ENCODE data around the gene FAM111A.
"Not testable (repeated sequence)": the region's sequence is repeated elsewhere in the genome, so short reads cannot be mapped to it uniquely, and the experiment has no call there.

Gene FAM111A

GRCh38 chr11:59102259-59102765, 40.3 kb upstream of the FAM111A start:
- ChIA-PET POLR2A (no interaction called here), CTCF (interaction anchor here (1.4 to 2.4 kb wide), 3 partner anchors 33 to 46 kb away, joined by 3 to 12 read pairs (median 4); no protein-coding TSS in a partner anchor)
- WGBS (ENCODE audit: insufficient coverage) = 0% methylated on average over 22 of the region's 23 CpGs
- Histone ChIP-seq H3K27me3 (replicated peaks in 2 of 5; ENCODE audit: control insufficient read depth in 4 of 5, insufficient read depth in 5 of 5, low read length in 4 of 5) (no peaks in the 10 kb centered on the region), H3K4me3 (ENCODE audit: control insufficient read depth in 1 of 7, extremely low read depth in 1 of 7, insufficient read depth in 4 of 7, low read depth in 2 of 7, low read length in 6 of 7) (peak overlapping the region; percentile 20 to 82 (median 73)), H3K36me3 (ENCODE audit: control insufficient read depth in 4 of 4, insufficient read depth in 4 of 4, low read length in 3 of 4) (no peaks in the 10 kb centered on the region), H3K4me1 (ENCODE audit: control extremely low read depth in 1 of 4, control insufficient read depth in 4 of 4, insufficient read depth in 4 of 4, low read length in 3 of 4) (peaks cover 3 to 19% (median 12%) of the 10 kb centered on the region in 4 experiments), H3K9me3 (ENCODE audit: control extremely low read depth in 1 of 5, control insufficient read depth in 4 of 5, insufficient read depth in 2 of 5, low read depth in 1 of 5, low read length in 4 of 5) (no peaks in the 10 kb centered on the region), H3K27ac (ENCODE audit: insufficient read depth in 1 of 2, low read depth in 1 of 2, low read length in 2 of 2, poor library complexity in 1 of 2, severe bottlenecking in 2 of 2) (no peak overlapping the region)
- peak; percentile 88 to 90 (median 89) for DNase-seq

DNA sequence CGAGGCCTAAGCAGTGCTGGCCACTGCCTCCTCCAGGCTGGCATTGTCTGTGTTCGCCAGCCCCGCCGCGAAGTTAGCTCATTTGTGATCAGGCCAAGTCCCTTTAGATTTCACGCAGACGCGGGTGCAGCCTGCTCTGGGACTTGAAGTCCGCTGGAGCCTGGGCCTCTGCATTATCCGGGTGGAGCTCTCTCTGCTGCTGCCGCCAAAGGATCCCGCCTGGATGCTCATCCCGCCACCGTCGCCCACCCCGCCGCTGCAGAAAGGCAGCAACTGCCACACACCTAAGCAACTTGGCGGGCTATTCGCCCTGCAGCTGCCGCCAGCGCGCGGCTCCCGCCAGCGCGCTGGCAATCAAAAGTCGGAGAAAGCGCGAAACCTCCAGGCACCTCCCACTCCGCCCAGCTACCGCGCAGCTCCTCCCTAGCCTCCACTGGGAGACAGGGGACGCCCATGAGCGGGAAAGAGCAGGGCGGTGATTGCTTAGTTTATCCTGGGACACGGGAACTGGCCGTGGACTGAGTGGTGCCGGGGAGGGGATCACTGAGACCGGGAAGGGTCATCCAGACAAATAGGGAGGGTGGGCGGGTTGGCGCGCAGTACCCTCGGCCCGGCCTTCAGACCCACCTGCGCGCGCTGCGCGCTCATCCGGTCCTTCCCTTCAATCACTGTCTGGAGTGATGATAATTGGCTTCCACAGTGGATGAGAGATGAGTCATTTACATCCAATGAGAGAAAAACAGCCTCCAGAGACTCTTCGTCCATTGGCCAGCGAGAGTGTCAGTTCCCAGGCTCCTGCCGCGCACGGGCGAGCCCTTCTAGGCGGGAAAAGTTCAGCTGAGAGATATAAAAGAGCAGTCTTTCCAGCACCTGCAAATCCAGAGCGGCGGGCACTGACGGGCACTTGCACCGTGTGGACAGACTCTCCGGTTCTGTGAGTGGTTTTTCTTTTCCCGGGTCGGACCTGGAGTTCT, 36.0 kb upstream of the FAM111A start, which contains the start of gene FAM111B:
Gene FAM111B (plus strand): TSS at position 875 of the 974 bp plus-strand sequence. CDS start 2,389 bp downstream, outside the sequence.
- Histone ChIP-seq H3K27ac (ENCODE audit: insufficient read depth in 1 of 2, low read depth in 1 of 2, low read length in 2 of 2, poor library complexity in 1 of 2, severe bottlenecking in 2 of 2) (no peak within 1 kb of the TSS), H3K4me3 (ENCODE audit: control insufficient read depth in 1 of 7, extremely low read depth in 1 of 7, insufficient read depth in 4 of 7, low read depth in 2 of 7, low read length in 6 of 7) (peak within 1 kb of the TSS; percentile 40 to 90 (median 70)), H3K4me1 (ENCODE audit: control extremely low read depth in 1 of 4, control insufficient read depth in 4 of 4, insufficient read depth in 4 of 4, low read length in 3 of 4) (peaks cover under 1 to 22% (median 14%) of the 10 kb centered on the region in 4 experiments), H3K9me3 (ENCODE audit: control extremely low read depth in 1 of 5, control insufficient read depth in 4 of 5, insufficient read depth in 2 of 5, low read depth in 1 of 5, low read length in 4 of 5) (no peaks in the 10 kb centered on the region), H3K27me3 (replicated peaks in 2 of 5; ENCODE audit: control insufficient read depth in 4 of 5, insufficient read depth in 5 of 5, low read length in 4 of 5) (no peaks in the 10 kb centered on the region), H3K36me3 (ENCODE audit: control insufficient read depth in 4 of 4, insufficient read depth in 4 of 4, low read length in 3 of 4) (peaks cover 0 to 2% (median 0%) of the 10 kb centered on the region in 4 experiments)
- CTCF ChIA-PET = interaction anchor here (0.8 to 6.1 kb wide), 5 partner anchors 9 to 148 kb away, joined by 3 to 44 read pairs (median 5); no protein-coding TSS in a partner anchor
- 1% methylated on average over 56 of the region's 64 CpGs for whole genome bisulfite sequencing (ENCODE audit: insufficient coverage)
- POLR2A ChIA-PET = no interaction called here
- peak; percentile 61 to 91 (median 90) for DNase-seq

DNA sequence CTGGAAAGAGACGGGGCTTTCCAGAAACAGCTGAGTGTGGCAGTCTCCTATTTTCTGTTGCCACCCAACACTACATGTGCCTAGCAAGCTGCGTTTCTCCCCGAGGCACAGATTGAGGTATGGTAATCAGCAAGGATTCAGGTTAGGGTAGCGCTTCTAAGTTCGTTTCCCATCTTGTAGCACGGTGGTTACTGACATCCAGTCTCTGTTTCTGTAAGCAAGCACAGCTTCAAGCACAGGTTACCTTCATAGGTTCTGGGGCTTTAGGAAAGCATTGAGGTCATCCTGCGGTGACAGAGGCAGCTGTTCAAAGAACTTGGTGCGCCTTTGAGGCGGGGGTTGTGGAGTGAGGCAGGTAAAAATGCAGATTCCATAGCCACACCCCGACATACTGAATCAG, 34.9 kb upstream of the FAM111A start:
- WGBS (ENCODE audit: insufficient coverage) = 37% methylated on average over 5 of the region's 10 CpGs
- CTCF ChIA-PET = interaction anchor here (1.1 to 6.1 kb wide), 3 partner anchors 11 to 29 kb away, joined by 3 to 44 read pairs (median 3); no protein-coding TSS in a partner anchor
- peaks cover 0 to 17% (median 11%) of the 10 kb centered on the region in 4 experiments for H3K4me1 ChIP-seq (ENCODE audit: control extremely low read depth in 1 of 4, control insufficient read depth in 4 of 4, insufficient read depth in 4 of 4, low read length in 3 of 4)
- H3K27me3 ChIP-seq (replicated peaks in 2 of 5; ENCODE audit: control insufficient read depth in 4 of 5, insufficient read depth in 5 of 5, low read length in 4 of 5); DNase-seq; H3K36me3 ChIP-seq (ENCODE audit: control insufficient read depth in 4 of 4, insufficient read depth in 4 of 4, low read length in 3 of 4); H3K9me3 ChIP-seq (ENCODE audit: control extremely low read depth in 1 of 5, control insufficient read depth in 4 of 5, insufficient read depth in 2 of 5, low read depth in 1 of 5, low read length in 4 of 5); H3K27ac ChIP-seq (ENCODE audit: insufficient read depth in 1 of 2, low read depth in 1 of 2, low read length in 2 of 2, poor library complexity in 1 of 2, severe bottlenecking in 2 of 2); POLR2A ChIA-PET: not testable (repeated sequence)
- H3K4me3 ChIP-seq (ENCODE audit: control insufficient read depth in 1 of 7, extremely low read depth in 1 of 7, insufficient read depth in 4 of 7, low read depth in 2 of 7, low read length in 6 of 7) = peak overlapping the region in 5 of 7 experiments; percentile 69 to 90 (median 70)

GRCh38 chr11:59112494-59112893, 30.2 kb upstream of the FAM111A start:
- no CpG with 5 or more reads among the region's 2 CpGs for WGBS (ENCODE audit: insufficient coverage)
- CTCF ChIA-PET = no interaction called here
- H3K36me3 ChIP-seq (ENCODE audit: control insufficient read depth in 4 of 4, insufficient read depth in 4 of 4, low read length in 3 of 4) = peaks cover 0 to 20% (median 7%) of the 10 kb centered on the region in 4 experiments

DNA sequence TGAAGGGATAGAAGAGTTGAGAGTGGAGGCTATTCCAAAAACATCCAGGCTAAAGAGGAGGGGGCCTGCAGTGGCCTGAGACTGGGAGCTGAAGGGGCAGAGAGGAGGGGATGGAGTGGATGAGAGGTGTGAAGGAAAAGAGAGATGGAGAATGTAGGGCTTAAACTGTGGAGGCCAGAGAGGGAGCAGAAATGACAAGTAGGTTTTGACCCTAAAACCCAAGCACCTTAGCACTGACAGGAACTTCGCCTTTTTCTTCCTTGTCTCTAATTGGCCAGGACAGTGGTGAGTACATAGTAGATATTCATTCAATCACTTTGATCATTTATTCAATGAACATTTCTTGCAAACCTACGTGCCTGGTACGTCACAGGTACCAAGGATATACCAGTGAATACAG, 28.3 kb upstream of the FAM111A start:
- Histone ChIP-seq H3K4me3 (ENCODE audit: control insufficient read depth in 1 of 7, extremely low read depth in 1 of 7, insufficient read depth in 4 of 7, low read depth in 2 of 7, low read length in 6 of 7) (no peak overlapping the region), H3K27me3 (replicated peaks in 2 of 5; ENCODE audit: control insufficient read depth in 4 of 5, insufficient read depth in 5 of 5, low read length in 4 of 5) (no peaks in the 10 kb centered on the region), H3K27ac (ENCODE audit: insufficient read depth in 1 of 2, low read depth in 1 of 2, low read length in 2 of 2, poor library complexity in 1 of 2, severe bottlenecking in 2 of 2) (no peak overlapping the region), H3K36me3 (ENCODE audit: control insufficient read depth in 4 of 4, insufficient read depth in 4 of 4, low read length in 3 of 4) (peaks cover 0 to 31% (median 7%) of the 10 kb centered on the region in 4 experiments), H3K9me3 (ENCODE audit: control extremely low read depth in 1 of 5, control insufficient read depth in 4 of 5, insufficient read depth in 2 of 5, low read depth in 1 of 5, low read length in 4 of 5) (peaks cover 0 to 24% (median 16%) of the 10 kb centered on the region in 5 experiments), H3K4me1 (ENCODE audit: control extremely low read depth in 1 of 4, control insufficient read depth in 4 of 4, insufficient read depth in 4 of 4, low read length in 3 of 4) (no peaks in the 10 kb centered on the region)
- ChIA-PET CTCF (no interaction called here), POLR2A (no interaction called here)
- 100% methylated on average over 2 of the region's 3 CpGs for WGBS (ENCODE audit: insufficient coverage)
- DNase-seq = no peak

More at GRCh38 chr11:59112494-59112893, 30.2 kb upstream of the FAM111A start:
- no peak overlapping the region for H3K27ac ChIP-seq (ENCODE audit: insufficient read depth in 1 of 2, low read depth in 1 of 2, low read length in 2 of 2, poor library complexity in 1 of 2, severe bottlenecking in 2 of 2)
- no peaks in the 10 kb centered on the region for H3K27me3 ChIP-seq (replicated peaks in 2 of 5; ENCODE audit: control insufficient read depth in 4 of 5, insufficient read depth in 5 of 5, low read length in 4 of 5)
- POLR2A ChIA-PET = no interaction called here
- peaks cover 0 to 7% (median 6%) of the 10 kb centered on the region in 5 experiments for H3K9me3 ChIP-seq (ENCODE audit: control extremely low read depth in 1 of 5, control insufficient read depth in 4 of 5, insufficient read depth in 2 of 5, low read depth in 1 of 5, low read length in 4 of 5)
- no peak for DNase-seq
- H3K4me1 ChIP-seq (ENCODE audit: control extremely low read depth in 1 of 4, control insufficient read depth in 4 of 4, insufficient read depth in 4 of 4, low read length in 3 of 4) = peaks cover 0 to 4% (median 1%) of the 10 kb centered on the region in 4 experiments
- H3K4me3 ChIP-seq (ENCODE audit: control insufficient read depth in 1 of 7, extremely low read depth in 1 of 7, insufficient read depth in 4 of 7, low read depth in 2 of 7, low read length in 6 of 7) = no peak overlapping the region

DNA sequence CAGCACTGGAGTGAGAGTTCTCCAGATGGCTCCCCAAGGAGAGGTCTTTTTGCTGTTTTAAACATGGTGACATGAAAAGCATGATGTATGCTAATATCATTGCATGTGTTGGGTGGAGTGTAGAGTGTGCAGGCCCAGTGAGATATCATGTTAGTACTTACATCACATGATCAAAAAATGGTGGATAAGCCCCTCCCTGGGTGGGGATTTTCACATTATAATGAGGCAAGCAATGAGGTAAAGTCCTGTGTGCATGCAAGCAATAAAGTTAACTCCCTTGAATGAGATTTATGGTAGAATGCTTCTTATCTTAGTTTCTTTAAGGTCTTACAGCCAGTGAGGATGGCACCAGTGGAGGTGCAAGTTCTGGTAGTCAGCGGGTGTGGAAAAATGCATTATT, 27.1 kb upstream of the FAM111A start:
- H3K4me3 ChIP-seq (ENCODE audit: control insufficient read depth in 1 of 7, extremely low read depth in 1 of 7, insufficient read depth in 4 of 7, low read depth in 2 of 7, low read length in 6 of 7) = no peak overlapping the region
- H3K36me3 ChIP-seq (ENCODE audit: control insufficient read depth in 4 of 4, insufficient read depth in 4 of 4, low read length in 3 of 4) = peaks cover 0 to 34% (median 7%) of the 10 kb centered on the region in 4 experiments
- no peaks in the 10 kb centered on the region for H3K27me3 ChIP-seq (replicated peaks in 2 of 5; ENCODE audit: control insufficient read depth in 4 of 5, insufficient read depth in 5 of 5, low read length in 4 of 5)
- peaks cover 0 to 25% (median 16%) of the 10 kb centered on the region in 5 experiments for H3K9me3 ChIP-seq (ENCODE audit: control extremely low read depth in 1 of 5, control insufficient read depth in 4 of 5, insufficient read depth in 2 of 5, low read depth in 1 of 5, low read length in 4 of 5)
- ChIA-PET POLR2A (no interaction called here), CTCF (no interaction called here)
- no peak for DNase-seq
- no peaks in the 10 kb centered on the region for H3K4me1 ChIP-seq (ENCODE audit: control extremely low read depth in 1 of 4, control insufficient read depth in 4 of 4, insufficient read depth in 4 of 4, low read length in 3 of 4)
- WGBS (ENCODE audit: insufficient coverage) = 100% methylated on average over 1 of the region's 1 CpG
- H3K27ac ChIP-seq (ENCODE audit: insufficient read depth in 1 of 2, low read depth in 1 of 2, low read length in 2 of 2, poor library complexity in 1 of 2, severe bottlenecking in 2 of 2) = no peak overlapping the region

Data from common myeloid progenitor, CD34-positive (primary cell).